ENCODE measurements around the gene SLC29A2.

DNA sequence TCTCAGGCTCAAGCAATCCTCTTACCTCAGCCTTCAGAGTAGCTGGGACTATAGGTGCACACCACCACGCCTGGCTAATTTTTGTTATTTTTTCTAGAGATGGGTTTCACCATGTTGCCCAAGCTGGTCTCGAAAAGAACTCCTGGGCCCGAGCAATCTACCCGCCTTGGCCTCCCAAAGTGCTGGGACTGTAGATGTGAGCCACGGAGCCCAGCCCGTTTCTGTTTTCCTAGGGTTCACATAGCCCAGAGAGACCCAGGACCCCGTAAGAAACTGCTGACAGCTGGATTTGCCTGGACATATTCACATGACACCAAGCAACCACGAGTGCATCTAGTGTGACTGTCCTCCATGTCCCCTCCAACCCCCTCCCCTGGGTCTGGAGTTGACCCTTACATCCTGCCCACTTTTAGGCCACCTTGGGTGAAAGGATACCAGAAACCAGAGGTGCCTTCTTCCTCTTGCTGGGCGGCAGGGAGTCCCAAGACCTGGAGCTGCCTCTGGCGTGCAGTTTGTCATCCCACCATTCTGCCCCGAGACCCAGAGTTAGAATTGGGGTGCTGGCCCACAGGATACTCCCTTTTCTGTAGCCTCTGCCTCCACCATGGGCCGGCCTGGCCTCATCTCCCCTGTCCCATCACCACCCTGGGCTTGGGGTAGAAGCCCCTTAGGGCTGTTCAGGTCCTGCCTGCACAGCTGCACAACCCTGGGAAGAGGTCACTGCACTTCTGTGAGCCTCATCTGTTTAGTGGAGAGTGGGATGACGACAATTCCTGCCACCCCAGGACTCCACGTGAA is 31.7 kb downstream of the SLC29A2 start:
- TF ChIP-seq, protein P1, sequence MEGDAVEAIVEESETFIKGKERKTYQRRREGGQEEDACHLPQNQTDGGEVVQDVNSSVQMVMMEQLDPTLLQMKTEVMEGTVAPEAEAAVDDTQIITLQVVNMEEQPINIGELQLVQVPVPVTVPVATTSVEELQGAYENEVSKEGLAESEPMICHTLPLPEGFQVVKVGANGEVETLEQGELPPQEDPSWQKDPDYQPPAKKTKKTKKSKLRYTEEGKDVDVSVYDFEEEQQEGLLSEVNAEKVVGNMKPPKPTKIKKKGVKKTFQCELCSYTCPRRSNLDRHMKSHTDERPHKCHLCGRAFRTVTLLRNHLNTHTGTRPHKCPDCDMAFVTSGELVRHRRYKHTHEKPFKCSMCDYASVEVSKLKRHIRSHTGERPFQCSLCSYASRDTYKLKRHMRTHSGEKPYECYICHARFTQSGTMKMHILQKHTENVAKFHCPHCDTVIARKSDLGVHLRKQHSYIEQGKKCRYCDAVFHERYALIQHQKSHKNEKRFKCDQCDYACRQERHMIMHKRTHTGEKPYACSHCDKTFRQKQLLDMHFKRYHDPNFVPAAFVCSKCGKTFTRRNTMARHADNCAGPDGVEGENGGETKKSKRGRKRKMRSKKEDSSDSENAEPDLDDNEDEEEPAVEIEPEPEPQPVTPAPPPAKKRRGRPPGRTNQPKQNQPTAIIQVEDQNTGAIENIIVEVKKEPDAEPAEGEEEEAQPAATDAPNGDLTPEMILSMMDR (IDR thresholded peaks at IDR 0.05; ENCODE audit: control extremely low read depth in 1 of 3, insufficient read depth in 1 of 3, low read depth in 1 of 3, low read length in 3 of 3) = no peak
- TF ChIP-seq POLR2AphosphoS5 (IDR thresholded peaks at IDR 0.05; ENCODE audit: low read depth, low read length) (no peak), HDAC2 (IDR thresholded peaks at IDR 0.05; ENCODE audit: borderline replicate concordance in 1 of 2, low read depth in 2 of 2, low read length in 2 of 2) (no peak), E2F6 (IDR thresholded peaks at IDR 0.05) (no peak), POLR2A (IDR thresholded peaks at IDR 0.05; ENCODE audit: control extremely low read depth in 1 of 2, low read depth in 2 of 2, low read length in 2 of 2) (no peak), EZH2 (IDR thresholded peaks at IDR 0.05; ENCODE audit: low read depth, low read length, severe bottlenecking) (no peak), RFX5 (IDR thresholded peaks at IDR 0.05; ENCODE audit: borderline replicate concordance, low read depth, low read length) (no peak), MAX (IDR thresholded peaks at IDR 0.05) (no peak)
